Endothelial cell of umbilical vein (primary cell): ENCODE results near the gene DNAJC30. TPM values are rescaled to one million over a fixed set of nuclear protein-coding genes. Genes with fewer than 3 reads are reported as not detected.

ENCODE experiments used
- BruUV-seq: library from RNA; stranded (reverse); fragments of 400-500 nt; replicated peaks from 2 replicates; lab custom pipeline; 2021; lab: Mats Ljungman, UMichigan
- CTCF ChIA-PET: fragments of 300-600, 350-600 bp; sonication (Branson Sonifier 250); formaldehyde crosslinking; loops from one replicate; lab custom pipeline; 2021; ENCODE audit warnings: antibody characterized with exemption, inconsistent platforms; lab: Charles Lee
- POLR2A ChIA-PET: fragments of 300-600, 350-600 bp; sonication (Branson Sonifier 250); formaldehyde crosslinking; loops from one replicate; lab custom pipeline; 2021; ENCODE audit warnings: antibody characterized with exemption, inconsistent platforms; lab: Charles Lee
- DNase-seq: peaks from one replicate; pipeline ENCODE4 v3.0.0-alpha.2; 2011; ENCODE audit warnings: low read depth, low spot score
- FAIRE-seq: peaks from 2 replicates; lab custom pipeline; 2011; peaks lifted over from hg19 to GRCh38; lab: Jason Lieb, UNC
- H2AFZ ChIP-seq: 2 replicates; pipeline ENCODE4 v1.6.0; 2012; ENCODE audit warnings: low read depth, low read length, control low read depth, inconsistent platforms
- H3K27ac ChIP-seq: 2 replicates; pipeline ENCODE4 v1.5.1; 2011; ENCODE audit warnings: low read depth, mild to moderate bottlenecking, control low read depth, low read length, moderate library complexity; ENCODE audit not compliant: insufficient read depth
- H3K27me3 ChIP-seq, 2 experiments: 2 replicates each; pipeline versions ENCODE4 v1.6.0 to v1.6.1; 2011; ENCODE audit warnings: low read length in 2 of 2, mixed read lengths in 1 of 2; ENCODE audit not compliant: control insufficient read depth in 2 of 2, insufficient read depth in 2 of 2
- H3K36me3 ChIP-seq, 2 experiments: 2 replicates in 1 of 2; 3 replicates in 1 of 2; pipeline ENCODE4 v1.5.1; 2011; ENCODE audit warnings: low read length in 2 of 2, mild to moderate bottlenecking in 1 of 2, moderate library complexity in 1 of 2; ENCODE audit not compliant: control insufficient read depth in 2 of 2, insufficient read depth in 2 of 2; ENCODE audit errors: extremely low read depth in 1 of 2
- H3K4me1 ChIP-seq: 3 replicates; pipeline ENCODE4 v1.5.1; 2011; ENCODE audit warnings: mild to moderate bottlenecking, low read length; ENCODE audit not compliant: control insufficient read depth, insufficient read depth; ENCODE audit errors: extremely low read depth
- H3K4me2 ChIP-seq: 2 replicates; pipeline ENCODE4 v1.6.1; 2011; ENCODE audit warnings: low read length, control low read depth, mixed read lengths; ENCODE audit not compliant: insufficient read depth
- H3K4me3 ChIP-seq, 3 experiments: fragments of 200-600 bp in 1 of 3; sonication (generic), shearing (Covaris generic) in 1 of 3; replicated peaks in 1 of 3; 2 replicates each; pipeline ENCODE4 v1.5.1; 2011 to 2016; ENCODE audit warnings: control low read depth in 3 of 3, low read length in 3 of 3, mild to moderate bottlenecking in 2 of 3, inconsistent platforms in 1 of 3, low read depth in 1 of 3, moderate library complexity in 1 of 3; ENCODE audit not compliant: insufficient read depth in 1 of 3
- H3K79me2 ChIP-seq: 2 replicates; pipeline ENCODE4 v1.6.0; 2012; ENCODE audit warnings: low read length, inconsistent platforms; ENCODE audit not compliant: control insufficient read depth, insufficient read depth
- H3K9ac ChIP-seq: replicated peaks from 2 replicates; pipeline ENCODE3; 2011; ENCODE audit warnings: low read length, control low read depth; ENCODE audit not compliant: insufficient read depth; ENCODE audit errors: extremely low read depth
- H3K9me1 ChIP-seq: replicated peaks from 3 replicates; pipeline ENCODE4 v1.6.0; 2011; ENCODE audit warnings: mild to moderate bottlenecking, low read length; ENCODE audit not compliant: control insufficient read depth, insufficient read depth; ENCODE audit errors: extremely low read depth
- H3K9me3 ChIP-seq: replicated peaks from 2 replicates; pipeline ENCODE4 v1.5.1; 2012; ENCODE audit warnings: low read length, inconsistent platforms; ENCODE audit not compliant: control insufficient read depth, insufficient read depth
- H4K20me1 ChIP-seq: replicated peaks from 2 replicates; pipeline ENCODE3; 2011; ENCODE audit warnings: mild to moderate bottlenecking, low read length; ENCODE audit not compliant: control insufficient read depth, insufficient read depth; ENCODE audit errors: extremely low read depth
- CTCF ChIP-seq, 2 donors: IDR thresholded peaks; 1 replicate in 1 of 2; 2 replicates in 1 of 2; pipeline ENCODE4 v1.5.1; 2011; ENCODE audit warnings: low read length in 2 of 2, mild to moderate bottlenecking in 2 of 2, moderate library complexity in 2 of 2, control low read depth in 1 of 2, inconsistent platforms in 1 of 2, low read depth in 1 of 2; ENCODE audit not compliant: insufficient read depth in 1 of 2; ENCODE audit errors: extremely low read depth in 1 of 2
- JUN ChIP-seq: IDR thresholded peaks from 2 replicates; pipeline ENCODE4 v1.6.1; 2011; ENCODE audit warnings: borderline replicate concordance, low read depth; ENCODE audit not compliant: insufficient read length, insufficient read depth
- dilution Hi-C: fragments of 300-500 bp; cut with MboI; formaldehyde crosslinking; loops from one replicate; pipeline ENCODE4 v1.15.0; 2019; ENCODE audit warnings: low sequenced_read_pairs; ENCODE audit not compliant: extremely low pct_ligation_motif_present
- intact Hi-C: fragments of 100-400 bp; cut with micrococcal nuclease; formaldehyde crosslinking; loops from one replicate; pipeline ENCODE4 v1.10.0; 2022
- polyA plus RNA-seq, 4 experiments: library from polyadenylated mRNA; depleted of rRNA in 3 of 4; stranded (reverse) in 3 of 4; unstranded in 1 of 4; fragments of >200 nt; gene quantifications; 2 replicates each; pipeline versions ENCODE4 v1.2.1 to v1.2.3, GENCODE V29; 2011 to 2012; ENCODE audit warnings: missing spikeins in 1 of 4
- total RNA-seq: library from RNA; stranded (reverse); gene quantifications from 2 replicates; pipeline ENCODE4 v1.2.3, GENCODE V29; 2021

Gene DNAJC30
- total and polyA plus RNA-seq, 2 donors (not counting 3 experiments of a cell fraction or from before 2014, with no cell fraction given) = 10.6 to 11.9 TPM

- intact Hi-C loops = no loop called here
These were observed 36.5 kb upstream of the DNAJC30 start for GRCh38 chr7:73719806-73720169.

More at GRCh38 chr7:73719806-73720169, 36.5 kb upstream of the DNAJC30 start:
- FAIRE-seq (no peak), DNase-seq (no peak)
- no peak overlapping the region for H3K4me2 ChIP-seq
- TF ChIP-seq CTCF (IDR thresholded peaks at IDR 0.05; ENCODE audit: extremely low read depth in 1 of 2, insufficient read depth in 1 of 2, low read depth in 1 of 2, low read length in 2 of 2) = no peak
- TF ChIP-seq JUN = no peak
- H3K9ac ChIP-seq = no peak overlapping the region
- no peaks in the 10 kb centered on the region for H3K36me3 ChIP-seq
- H4K20me1 ChIP-seq = no peaks in the 10 kb centered on the region
- no peaks in the 10 kb centered on the region for H3K9me3 ChIP-seq
- H3K27me3 ChIP-seq = no peaks in the 10 kb centered on the region
- dilution Hi-C loops = no loop called here
- no TSS peak for BruUV-seq
- ChIA-PET POLR2A (interaction anchor here (0.7 kb wide), 1 partner anchor 16 kb away, joined by 3 read pairs; no protein-coding TSS in a partner anchor), CTCF (interaction anchor here (1.0 to 8.6 kb wide), 4 partner anchors 13 to 109 kb away, joined by 3 to 270 read pairs (median 4); no protein-coding TSS in a partner anchor)
- peaks cover 35% of the 10 kb centered on the region for H3K4me1 ChIP-seq
- no peaks in the 10 kb centered on the region for H3K9me1 ChIP-seq
- no peak overlapping the region for H3K27ac ChIP-seq
- H3K79me2 ChIP-seq = peaks cover 25% of the 10 kb centered on the region
- no peak overlapping the region for H2AFZ ChIP-seq
- H3K4me3 ChIP-seq = no peak overlapping the region
